AG04450 (cell line): Measurements from ENCODE around the gene PRSS38. TPM values are rescaled to one million over a fixed set of nuclear protein-coding genes. Genes with fewer than 3 reads are reported as not detected.

Experiments used
- CTCF ChIA-PET: fragments of 300-600, 350-600 bp; formaldehyde crosslinking; extraction: SDS; loops from one replicate; lab custom pipeline; 2022; ENCODE audit warnings: antibody characterized with exemption, inconsistent platforms; lab: Charles Lee
- POLR2A ChIA-PET: fragments of 350-600 bp; formaldehyde crosslinking; extraction: SDS; loops from one replicate; lab custom pipeline; 2021; ENCODE audit warnings: antibody characterized with exemption, inconsistent platforms; lab: Yijun Ruan, JAX
- DNase-seq: peaks from one replicate; pipeline ENCODE4 v3.0.0-alpha.2; 2011; ENCODE audit warnings: low read depth, low spot score
- H3K27ac ChIP-seq: one replicate; pipeline ENCODE4 v1.5.1; 2012; ENCODE audit warnings: low read depth, low read length, control low read depth
- H3K27me3 ChIP-seq: one replicate; pipeline ENCODE4 v1.6.0; 2012; ENCODE audit warnings: low read length; ENCODE audit not compliant: control insufficient read depth, insufficient read depth
- H3K4me3 ChIP-seq: 2 replicates; pipeline ENCODE4 v1.5.1; 2011; ENCODE audit warnings: mild to moderate bottlenecking, low read depth, low read length, control low read depth
- H3K9me3 ChIP-seq: 2 replicates; pipeline ENCODE4 v1.5.1; 2012; ENCODE audit warnings: low read length; ENCODE audit not compliant: control insufficient read depth, insufficient read depth
- CTCF ChIP-seq: IDR thresholded peaks from 2 replicates; pipeline ENCODE4 v1.5.1; 2011; ENCODE audit warnings: low read depth, low read length, control low read depth, inconsistent platforms
- polyA plus RNA-seq: library from polyadenylated mRNA; depleted of rRNA; stranded (reverse); fragments of >200 nt; gene quantifications from 2 replicates; pipeline ENCODE4 v1.2.3, GENCODE V29; 2011

Gene PRSS38
- polyA plus RNA-seq, 1 experiment = not detected

- Histone ChIP-seq H3K9me3 (peaks cover 25% of the 10 kb centered on the region), H3K27me3 (no peaks in the 10 kb centered on the region), H3K4me3 (no peak overlapping the region), H3K27ac (no peak overlapping the region)
- POLR2A ChIA-PET = no interaction called here
- CTCF ChIA-PET = no interaction called here
- no peak for DNase-seq
- no peak for TF ChIP-seq CTCF
Observed at GRCh38 chr1:227816750-227817446, 1.4 kb downstream of the PRSS38 start.

- POLR2A ChIA-PET = no interaction called here
- Histone ChIP-seq H3K27me3 (no peaks in the 10 kb centered on the region), H3K9me3 (no peaks in the 10 kb centered on the region), H3K27ac (no peak overlapping the region), H3K4me3 (no peak overlapping the region)
- no peak for DNase-seq
- CTCF ChIA-PET = no interaction called here
- TF ChIP-seq CTCF = no peak
Observed at GRCh38 chr1:227823537-227823936, 8.1 kb downstream of the PRSS38 start.

GRCh38 chr1:227824204-227824603 lies 8.7 kb downstream of the PRSS38 start:
- no peak overlapping the region for H3K27ac ChIP-seq
- TF ChIP-seq CTCF = no peak
- no peak for DNase-seq
- ChIA-PET POLR2A (no interaction called here), CTCF (no interaction called here)
- no peaks in the 10 kb centered on the region for H3K9me3 ChIP-seq
- H3K27me3 ChIP-seq = no peaks in the 10 kb centered on the region
- no peak overlapping the region for H3K4me3 ChIP-seq

- TF ChIP-seq CTCF = no peak
- Histone ChIP-seq H3K27ac (no peak overlapping the region), H3K4me3 (no peak overlapping the region), H3K27me3 (no peaks in the 10 kb centered on the region), H3K9me3 (no peaks in the 10 kb centered on the region)
- ChIA-PET POLR2A (no interaction called here), CTCF (no interaction called here)
- no peak for DNase-seq
Observed at GRCh38 chr1:227828786-227829185, 13.3 kb downstream of the PRSS38 start.

GRCh38 chr1:227838181-227838580 lies 22.7 kb downstream of the PRSS38 start:
- no peaks in the 10 kb centered on the region; the same call in 1 of the 2 replicates for H3K9me3 ChIP-seq
- TF ChIP-seq CTCF = no peak
- H3K27ac ChIP-seq = no peak overlapping the region
- POLR2A ChIA-PET = no interaction called here
- CTCF ChIA-PET = no interaction called here
- H3K4me3 ChIP-seq = no peak overlapping the region
- no peak for DNase-seq
- H3K27me3 ChIP-seq = peaks cover 4% of the 10 kb centered on the region
